Measurements from ENCODE around the gene RNF169.

DNA sequence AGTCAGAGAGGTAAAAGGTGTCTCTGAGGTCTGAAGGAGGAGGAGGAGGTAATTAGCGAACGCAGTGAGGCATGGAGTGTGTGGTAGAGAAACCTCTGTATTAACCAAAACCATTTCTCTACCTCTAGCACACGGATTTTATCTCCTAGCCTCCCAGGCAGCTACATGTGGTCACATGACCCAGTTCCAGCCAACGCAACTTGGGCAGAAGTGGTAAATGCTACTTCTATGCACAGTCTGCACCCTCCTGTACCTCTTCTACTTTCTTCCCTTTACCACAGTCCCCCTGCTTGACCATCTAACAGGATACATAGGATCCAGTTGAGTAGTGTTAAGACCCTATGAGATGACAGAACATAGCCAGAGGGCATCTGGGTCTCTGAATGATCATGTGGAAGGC, 104.6 kb downstream of the RNF169 start:
- TF ChIP-seq, protein P1, sequence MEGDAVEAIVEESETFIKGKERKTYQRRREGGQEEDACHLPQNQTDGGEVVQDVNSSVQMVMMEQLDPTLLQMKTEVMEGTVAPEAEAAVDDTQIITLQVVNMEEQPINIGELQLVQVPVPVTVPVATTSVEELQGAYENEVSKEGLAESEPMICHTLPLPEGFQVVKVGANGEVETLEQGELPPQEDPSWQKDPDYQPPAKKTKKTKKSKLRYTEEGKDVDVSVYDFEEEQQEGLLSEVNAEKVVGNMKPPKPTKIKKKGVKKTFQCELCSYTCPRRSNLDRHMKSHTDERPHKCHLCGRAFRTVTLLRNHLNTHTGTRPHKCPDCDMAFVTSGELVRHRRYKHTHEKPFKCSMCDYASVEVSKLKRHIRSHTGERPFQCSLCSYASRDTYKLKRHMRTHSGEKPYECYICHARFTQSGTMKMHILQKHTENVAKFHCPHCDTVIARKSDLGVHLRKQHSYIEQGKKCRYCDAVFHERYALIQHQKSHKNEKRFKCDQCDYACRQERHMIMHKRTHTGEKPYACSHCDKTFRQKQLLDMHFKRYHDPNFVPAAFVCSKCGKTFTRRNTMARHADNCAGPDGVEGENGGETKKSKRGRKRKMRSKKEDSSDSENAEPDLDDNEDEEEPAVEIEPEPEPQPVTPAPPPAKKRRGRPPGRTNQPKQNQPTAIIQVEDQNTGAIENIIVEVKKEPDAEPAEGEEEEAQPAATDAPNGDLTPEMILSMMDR (IDR thresholded peaks at IDR 0.05; ENCODE audit: borderline replicate concordance, extremely low read depth, low read length, poor library complexity, severe bottlenecking): no peak
- TF ChIP-seq EZH2 (IDR thresholded peaks at IDR 0.05; ENCODE audit: borderline replicate concordance, low read depth, low read length, severe bottlenecking): no peak

All from DND-41 (cell line).